Measurements from ENCODE around the gene ADGB. TPM values are rescaled to one million over a fixed set of nuclear protein-coding genes. Genes with fewer than 3 reads are reported as not detected.

The ADGB gene
- total RNA-seq, 2 donors from 2014 or later = not detected

- Mint-ChIP-seq H3K27me3 (no peaks in the 10 kb centered on the region), H3K27ac (no peak overlapping the region), H3K36me3 (ENCODE audit: low read depth) (no peaks in the 10 kb centered on the region), H3K4me1 (no peaks in the 10 kb centered on the region), H3K4me3 (no peak overlapping the region)
- DNase-seq = no peak
- no peaks in the 10 kb centered on the region for H3K9me3 ChIP-seq (ENCODE audit: control insufficient read depth, low read length, poor library complexity, severe bottlenecking)
- ATAC-seq = no peak
These were observed 6.3 kb upstream of the ADGB start for GRCh38 chr6:146592451-146592850.

- no peak overlapping the region for H3K4me3 Mint-ChIP-seq
- no peaks in the 10 kb centered on the region for H3K36me3 Mint-ChIP-seq (ENCODE audit: low read depth)
- no peak for DNase-seq
- no peak overlapping the region for H3K27ac Mint-ChIP-seq
- peaks cover 13% of the 10 kb centered on the region for H3K27me3 Mint-ChIP-seq
- no peaks in the 10 kb centered on the region for H3K9me3 ChIP-seq (ENCODE audit: control insufficient read depth, low read length, poor library complexity, severe bottlenecking)
- ATAC-seq = peak; percentile 16
- peaks cover 3% of the 10 kb centered on the region for H3K4me1 Mint-ChIP-seq
These were observed 4.8 kb upstream of the ADGB start for GRCh38 chr6:146593986-146594385.

- H3K9me3 ChIP-seq (ENCODE audit: control insufficient read depth, low read length, poor library complexity, severe bottlenecking) = no peaks in the 10 kb centered on the region
- no peak for ATAC-seq
- Mint-ChIP-seq H3K27ac (no peak overlapping the region), H3K36me3 (ENCODE audit: low read depth) (no peaks in the 10 kb centered on the region), H3K27me3 (peaks cover 18% of the 10 kb centered on the region), H3K4me1 (peaks cover 6% of the 10 kb centered on the region), H3K4me3 (no peak overlapping the region)
- no peak for DNase-seq
These were observed 4.3 kb upstream of the ADGB start for GRCh38 chr6:146594495-146594894.

- DNase-seq (no peak), ATAC-seq (no peak)
- Mint-ChIP-seq H3K4me1 (peaks cover 6% of the 10 kb centered on the region), H3K4me3 (no peak overlapping the region), H3K27me3 (peaks cover 31% of the 10 kb centered on the region), H3K27ac (no peak overlapping the region), H3K36me3 (ENCODE audit: low read depth) (no peaks in the 10 kb centered on the region)
- no peaks in the 10 kb centered on the region for H3K9me3 ChIP-seq (ENCODE audit: control insufficient read depth, low read length, poor library complexity, severe bottlenecking)
These were observed 2.6 kb upstream of the ADGB start for GRCh38 chr6:146595972-146596731.

- no peak overlapping the region for H3K27ac Mint-ChIP-seq
- ATAC-seq = no peak
- H3K4me1 Mint-ChIP-seq = peaks cover 6% of the 10 kb centered on the region
- no peaks in the 10 kb centered on the region for H3K36me3 Mint-ChIP-seq (ENCODE audit: low read depth)
- H3K4me3 Mint-ChIP-seq = no peak overlapping the region
- peaks cover 39% of the 10 kb centered on the region for H3K27me3 Mint-ChIP-seq
- no peak for DNase-seq
- no peaks in the 10 kb centered on the region for H3K9me3 ChIP-seq (ENCODE audit: control insufficient read depth, low read length, poor library complexity, severe bottlenecking)
These were observed 2.6 kb downstream of the ADGB start for GRCh38 chr6:146601352-146601751.

GRCh38 chr6:146602526-146602925 lies 3.8 kb downstream of the ADGB start:
- DNase-seq (no peak), ATAC-seq (no peak)
- Mint-ChIP-seq H3K36me3 (ENCODE audit: low read depth) (no peaks in the 10 kb centered on the region), H3K4me3 (no peak overlapping the region), H3K27ac (no peak overlapping the region), H3K4me1 (peaks cover 6% of the 10 kb centered on the region), H3K27me3 (peaks cover 39% of the 10 kb centered on the region)
- no peaks in the 10 kb centered on the region for H3K9me3 ChIP-seq (ENCODE audit: control insufficient read depth, low read length, poor library complexity, severe bottlenecking)

DNA sequence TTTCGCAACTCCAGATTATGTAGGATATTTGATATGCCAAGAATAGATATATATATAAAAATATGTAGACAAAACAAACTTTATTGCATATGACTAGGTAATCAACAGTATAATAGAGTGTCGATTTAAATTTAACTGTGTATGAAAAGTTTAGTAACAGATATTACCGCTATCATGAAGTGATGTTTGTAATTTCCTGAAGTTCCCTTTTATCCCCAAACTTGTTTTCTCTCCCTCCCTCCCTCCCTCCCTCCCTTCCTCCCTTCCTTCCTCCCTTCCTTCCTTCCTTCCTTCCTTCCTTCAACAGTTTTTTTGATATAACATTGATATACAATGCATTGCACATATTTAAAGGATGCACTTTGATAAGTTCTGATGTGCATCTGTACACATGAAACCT lies 15.2 kb downstream of the ADGB start:
- no peak for ATAC-seq
- H3K36me3 Mint-ChIP-seq (ENCODE audit: low read depth) = no peaks in the 10 kb centered on the region
- H3K9me3 ChIP-seq (ENCODE audit: control insufficient read depth, low read length, poor library complexity, severe bottlenecking) = no peaks in the 10 kb centered on the region
- no peak overlapping the region for H3K4me3 Mint-ChIP-seq
- no peak for DNase-seq
- no peaks in the 10 kb centered on the region for H3K27me3 Mint-ChIP-seq
- H3K4me1 Mint-ChIP-seq = no peaks in the 10 kb centered on the region
- H3K27ac Mint-ChIP-seq = no peak overlapping the region

GRCh38 chr6:146620655-146621054 lies 21.9 kb downstream of the ADGB start:
- no peak overlapping the region for H3K27ac Mint-ChIP-seq
- DNase-seq (no peak), ATAC-seq (no peak)
- no peaks in the 10 kb centered on the region for H3K36me3 Mint-ChIP-seq (ENCODE audit: low read depth)
- no peaks in the 10 kb centered on the region for H3K4me1 Mint-ChIP-seq
- H3K9me3 ChIP-seq (ENCODE audit: control insufficient read depth, low read length, poor library complexity, severe bottlenecking) = no peaks in the 10 kb centered on the region
- H3K27me3 Mint-ChIP-seq = no peaks in the 10 kb centered on the region
- H3K4me3 Mint-ChIP-seq = no peak overlapping the region

DNA sequence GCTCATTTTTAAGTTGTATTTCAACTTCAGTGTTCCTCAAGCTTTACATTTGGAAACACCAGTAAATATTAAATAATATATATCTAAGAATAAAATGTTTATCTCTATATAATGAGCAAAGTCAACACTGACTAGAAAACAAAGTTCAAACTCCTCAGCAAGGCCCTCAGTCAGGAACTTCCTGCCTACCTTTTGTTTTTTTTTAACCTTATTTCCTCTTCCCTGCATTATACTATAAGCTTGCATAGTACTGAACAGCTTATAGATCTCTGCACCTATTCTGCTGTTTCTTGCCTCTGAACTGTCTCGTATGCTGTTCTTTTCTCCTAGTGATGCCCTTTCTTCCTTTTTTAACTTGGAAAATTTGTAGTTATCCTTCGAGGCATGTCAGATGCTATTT lies 29.6 kb downstream of the ADGB start:
- ATAC-seq = no peak
- H3K9me3 ChIP-seq (ENCODE audit: control insufficient read depth, low read length, poor library complexity, severe bottlenecking) = no peaks in the 10 kb centered on the region
- Mint-ChIP-seq H3K27me3 (peaks cover 6% of the 10 kb centered on the region), H3K4me1 (no peaks in the 10 kb centered on the region), H3K4me3 (no peak overlapping the region), H3K36me3 (ENCODE audit: low read depth) (no peaks in the 10 kb centered on the region), H3K27ac (no peak overlapping the region)
- DNase-seq = no peak

- DNase-seq (no peak), ATAC-seq (no peak)
- Mint-ChIP-seq H3K27ac (no peak overlapping the region), H3K4me3 (no peak overlapping the region), H3K36me3 (ENCODE audit: low read depth) (no peaks in the 10 kb centered on the region), H3K27me3 (peaks cover 6% of the 10 kb centered on the region), H3K4me1 (no peaks in the 10 kb centered on the region)
- no peaks in the 10 kb centered on the region for H3K9me3 ChIP-seq (ENCODE audit: control insufficient read depth, low read length, poor library complexity, severe bottlenecking)
These were observed 35.2 kb downstream of the ADGB start for GRCh38 chr6:146634022-146634421.

DNA sequence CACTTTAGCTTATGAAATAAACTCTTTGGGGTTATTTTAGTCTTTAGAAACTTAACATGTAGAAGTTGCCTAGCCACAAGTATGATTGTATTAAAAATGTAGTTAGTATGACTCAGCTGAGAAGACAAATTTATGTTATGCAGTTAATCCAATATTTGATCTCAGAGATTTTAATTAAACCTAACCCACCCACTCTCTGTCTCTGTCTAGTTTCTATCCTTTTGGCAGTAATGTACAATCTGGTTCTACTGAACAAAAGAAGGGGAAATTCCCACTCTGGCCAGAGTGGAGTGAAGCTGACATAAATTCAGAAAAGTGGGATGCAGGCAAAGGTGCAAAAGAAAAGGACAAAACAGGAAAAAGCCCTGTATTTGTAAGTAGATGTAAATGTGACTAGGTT lies 36.4 kb downstream of the ADGB start:
- Mint-ChIP-seq H3K27ac (no peak overlapping the region), H3K27me3 (peaks cover 6% of the 10 kb centered on the region), H3K36me3 (ENCODE audit: low read depth) (no peaks in the 10 kb centered on the region), H3K4me3 (no peak overlapping the region), H3K4me1 (no peaks in the 10 kb centered on the region)
- ATAC-seq (no peak), DNase-seq (no peak)
- no peaks in the 10 kb centered on the region for H3K9me3 ChIP-seq (ENCODE audit: control insufficient read depth, low read length, poor library complexity, severe bottlenecking)

DNA sequence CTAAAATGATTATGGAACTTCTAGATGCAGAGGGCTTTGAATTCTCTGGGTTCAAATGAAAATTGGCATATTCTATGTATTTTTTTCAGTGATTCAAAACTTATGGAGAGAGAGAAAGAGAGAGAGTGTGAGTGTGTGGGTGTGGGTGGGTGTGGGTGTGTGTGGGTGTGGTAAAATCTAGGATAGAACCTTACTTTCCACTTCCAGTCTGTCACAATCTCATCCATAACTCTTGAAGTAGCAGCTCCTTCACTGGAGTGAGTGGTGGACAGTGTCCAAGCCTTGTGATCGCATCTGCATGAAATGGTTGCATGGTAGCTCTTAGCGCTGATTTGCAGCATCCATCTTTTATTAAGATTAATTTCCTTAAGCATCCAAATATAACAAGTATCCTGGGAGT lies 37.7 kb downstream of the ADGB start:
- H3K4me1 Mint-ChIP-seq = no peaks in the 10 kb centered on the region
- ATAC-seq (no peak), DNase-seq (no peak)
- H3K9me3 ChIP-seq (ENCODE audit: control insufficient read depth, low read length, poor library complexity, severe bottlenecking) = no peaks in the 10 kb centered on the region
- H3K4me3 Mint-ChIP-seq = no peak overlapping the region
- peaks cover 8% of the 10 kb centered on the region for H3K27me3 Mint-ChIP-seq
- H3K36me3 Mint-ChIP-seq (ENCODE audit: low read depth) = no peaks in the 10 kb centered on the region
- H3K27ac Mint-ChIP-seq = no peak overlapping the region

DNA sequence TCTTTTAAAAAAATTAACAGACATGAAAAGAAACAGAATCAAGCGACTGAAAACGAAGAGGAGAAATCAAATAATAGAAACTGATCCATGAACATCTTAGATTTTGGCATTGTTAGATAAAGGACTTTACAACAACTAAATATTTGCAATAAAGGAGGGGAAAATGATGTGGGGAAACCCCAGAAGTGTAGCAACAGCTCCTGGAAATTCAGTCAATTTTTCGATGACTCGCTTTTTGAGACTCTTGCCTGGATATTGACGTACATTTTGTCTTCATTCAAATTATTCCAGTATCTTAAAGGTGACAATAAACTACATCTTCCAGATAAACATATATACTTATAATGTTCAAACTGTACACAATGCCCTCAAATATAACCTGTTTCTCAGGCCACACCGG lies 44.1 kb downstream of the ADGB start:
- DNase-seq (no peak), ATAC-seq (no peak)
- Mint-ChIP-seq H3K4me1 (no peaks in the 10 kb centered on the region), H3K27ac (no peak overlapping the region), H3K36me3 (ENCODE audit: low read depth) (no peaks in the 10 kb centered on the region), H3K4me3 (no peak overlapping the region), H3K27me3 (peaks cover 7% of the 10 kb centered on the region)
- H3K9me3 ChIP-seq (ENCODE audit: control insufficient read depth, low read length, poor library complexity, severe bottlenecking) = no peaks in the 10 kb centered on the region

GRCh38 chr6:146650799-146651481 lies 52.2 kb downstream of the ADGB start:
- H3K27ac Mint-ChIP-seq = no peak overlapping the region

More at GRCh38 chr6:146650799-146651481, 52.2 kb downstream of the ADGB start:
- no peak for DNase-seq
- H3K27me3 Mint-ChIP-seq = no peaks in the 10 kb centered on the region
- H3K9me3 ChIP-seq (ENCODE audit: control insufficient read depth, low read length, poor library complexity, severe bottlenecking) = no peaks in the 10 kb centered on the region
- peaks cover 2% of the 10 kb centered on the region for H3K36me3 Mint-ChIP-seq (ENCODE audit: low read depth)
- H3K4me1 Mint-ChIP-seq = no peaks in the 10 kb centered on the region
- ATAC-seq = no peak
- no peak overlapping the region for H3K4me3 Mint-ChIP-seq

Measured in T-helper 17 cell (primary cell).